ENCODE data around the gene NACC1.
"Not testable (repeated sequence)": the region's sequence is repeated elsewhere in the genome, so short reads cannot be mapped to it uniquely, and the experiment has no call there.

Gene NACC1

DNA sequence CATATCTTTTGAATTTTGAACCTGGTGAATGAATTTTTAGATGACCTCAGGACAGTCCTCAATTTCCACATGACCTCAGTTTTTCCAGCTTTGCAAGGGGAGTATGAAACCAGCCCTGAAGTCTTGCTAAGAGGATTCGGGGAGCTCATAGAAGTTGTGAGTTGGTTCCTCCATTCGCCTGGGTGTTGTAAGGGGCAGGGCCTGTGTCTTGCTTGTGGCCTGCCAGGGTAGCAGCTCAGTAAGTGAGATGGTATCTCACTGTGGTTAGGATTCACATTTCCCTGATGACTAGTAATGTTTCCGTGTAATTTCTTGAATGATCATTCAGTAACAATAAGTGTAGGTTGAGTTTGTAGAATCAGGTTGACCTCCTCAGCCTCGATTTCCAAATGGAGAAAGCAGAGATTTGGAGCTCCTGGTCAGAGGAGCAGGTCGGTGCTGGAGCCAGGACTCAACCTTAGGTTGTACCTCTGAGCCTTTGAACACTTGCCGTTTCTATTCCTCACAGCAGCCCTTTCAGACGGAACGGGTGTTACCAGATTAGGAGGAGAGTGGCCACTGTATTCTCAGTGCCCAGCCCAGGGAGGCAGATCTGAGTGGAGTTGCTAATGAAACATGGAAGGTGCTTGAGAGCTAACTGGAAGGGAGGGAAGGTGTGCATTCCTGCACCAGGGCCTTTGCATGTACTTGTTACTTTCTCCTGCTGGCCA lies 14.6 kb downstream of the NACC1 start:
- no peaks in the 10 kb centered on the region for H3K4me1 ChIP-seq (ENCODE audit: control insufficient read depth, insufficient read depth, low read length)
- H3K36me3 ChIP-seq (ENCODE audit: control insufficient read depth, insufficient read depth, low read length), result peaks cover 38% of the 10 kb centered on the region
- no peak overlapping the region for H3K4me3 ChIP-seq (ENCODE audit: low read depth, low read length)
- no peaks in the 10 kb centered on the region for H3K27me3 ChIP-seq (ENCODE audit: control insufficient read depth, insufficient read depth, low read length)
- H3K9me3 ChIP-seq (ENCODE audit: control insufficient read depth, insufficient read depth, low read length), result no peaks in the 10 kb centered on the region
- H3K9ac ChIP-seq (ENCODE audit: low read depth, low read length), result peak overlapping the region; percentile 32

GRCh38 chr19:13133241-13133870 lies 15.3 kb downstream of the NACC1 start:
- peaks cover 45% of the 10 kb centered on the region for H3K36me3 ChIP-seq (ENCODE audit: control insufficient read depth, insufficient read depth, low read length)

DNA sequence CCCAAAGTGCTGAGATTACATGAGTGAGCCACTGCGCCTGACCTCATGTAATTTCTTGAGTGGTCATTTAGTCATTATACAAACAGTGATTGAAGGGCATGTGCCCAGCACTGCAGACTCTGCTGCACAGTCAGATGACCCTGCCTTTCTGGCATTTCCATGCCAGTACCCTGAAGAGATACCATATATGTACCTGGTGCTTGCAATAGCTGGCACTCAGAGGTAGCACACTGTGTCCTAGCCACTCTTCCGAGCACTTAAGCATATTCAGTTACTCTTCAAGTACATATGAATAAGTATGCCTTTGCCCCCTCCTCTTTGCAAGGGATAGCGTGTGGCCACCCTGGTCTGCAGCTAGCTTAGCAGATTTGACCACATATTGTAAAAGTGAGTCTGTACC lies 16.6 kb downstream of the NACC1 start:
- no peak overlapping the region for H3K9ac ChIP-seq (ENCODE audit: low read depth, low read length)
- H3K4me3 ChIP-seq (ENCODE audit: low read depth, low read length), result no peak overlapping the region
- no peaks in the 10 kb centered on the region for H3K9me3 ChIP-seq (ENCODE audit: control insufficient read depth, insufficient read depth, low read length)
- H3K4me1 ChIP-seq (ENCODE audit: control insufficient read depth, insufficient read depth, low read length), result no peaks in the 10 kb centered on the region
- peaks cover 46% of the 10 kb centered on the region for H3K36me3 ChIP-seq (ENCODE audit: control insufficient read depth, insufficient read depth, low read length)
- no peaks in the 10 kb centered on the region for H3K27me3 ChIP-seq (ENCODE audit: control insufficient read depth, insufficient read depth, low read length)

More at GRCh38 chr19:13133241-13133870, 15.3 kb downstream of the NACC1 start:
- no peaks in the 10 kb centered on the region for H3K27me3 ChIP-seq (ENCODE audit: control insufficient read depth, insufficient read depth, low read length)
- no peaks in the 10 kb centered on the region for H3K9me3 ChIP-seq (ENCODE audit: control insufficient read depth, insufficient read depth, low read length)
- no peak overlapping the region for H3K9ac ChIP-seq (ENCODE audit: low read depth, low read length)
- H3K4me1 ChIP-seq (ENCODE audit: control insufficient read depth, insufficient read depth, low read length), result no peaks in the 10 kb centered on the region
- H3K4me3 ChIP-seq (ENCODE audit: low read depth, low read length), result no peak overlapping the region

GRCh38 chr19:13135068-13136062 lies 17.3 kb downstream of the NACC1 start:
- Histone ChIP-seq H3K36me3 (ENCODE audit: control insufficient read depth, insufficient read depth, low read length) (peaks cover 46% of the 10 kb centered on the region), H3K4me1 (ENCODE audit: control insufficient read depth, insufficient read depth, low read length) (no peaks in the 10 kb centered on the region), H3K9me3 (ENCODE audit: control insufficient read depth, insufficient read depth, low read length) (no peaks in the 10 kb centered on the region), H3K27me3 (ENCODE audit: control insufficient read depth, insufficient read depth, low read length) (no peaks in the 10 kb centered on the region), H3K9ac (ENCODE audit: low read depth, low read length) (no peak overlapping the region), H3K4me3 (ENCODE audit: low read depth, low read length) (no peak overlapping the region)

DNA sequence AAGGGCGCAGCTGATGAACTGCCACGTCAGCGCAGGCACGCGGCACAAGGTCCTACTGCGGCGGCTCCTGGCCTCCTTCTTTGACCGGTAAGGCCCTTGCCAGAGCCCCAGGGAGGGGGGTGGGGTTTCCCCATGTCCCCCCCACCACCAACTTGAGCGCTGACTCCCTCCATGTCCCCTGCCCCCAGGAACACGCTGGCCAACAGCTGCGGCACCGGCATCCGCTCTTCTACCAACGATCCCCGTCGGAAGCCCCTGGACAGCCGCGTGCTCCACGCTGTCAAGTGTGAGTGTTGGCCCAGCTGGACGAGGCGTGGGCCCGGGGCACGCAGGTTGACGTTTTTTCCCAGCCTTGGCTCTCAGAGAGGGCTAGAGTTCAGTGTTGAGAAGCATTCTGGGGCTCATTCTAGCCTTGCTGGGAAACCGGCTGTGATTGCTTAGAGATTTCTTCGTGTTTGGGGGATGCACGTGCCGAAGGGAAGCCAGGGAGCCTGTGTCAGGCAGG lies 19.3 kb downstream of the NACC1 start:
- Histone ChIP-seq H3K36me3 (ENCODE audit: control insufficient read depth, insufficient read depth, low read length) (peaks cover 46% of the 10 kb centered on the region), H3K27me3 (ENCODE audit: control insufficient read depth, insufficient read depth, low read length) (no peaks in the 10 kb centered on the region), H3K4me3 (ENCODE audit: low read depth, low read length) (no peak overlapping the region), H3K9me3 (ENCODE audit: control insufficient read depth, insufficient read depth, low read length) (no peaks in the 10 kb centered on the region), H3K4me1 (ENCODE audit: control insufficient read depth, insufficient read depth, low read length) (no peaks in the 10 kb centered on the region), H3K9ac (ENCODE audit: low read depth, low read length) (no peak overlapping the region)

DNA sequence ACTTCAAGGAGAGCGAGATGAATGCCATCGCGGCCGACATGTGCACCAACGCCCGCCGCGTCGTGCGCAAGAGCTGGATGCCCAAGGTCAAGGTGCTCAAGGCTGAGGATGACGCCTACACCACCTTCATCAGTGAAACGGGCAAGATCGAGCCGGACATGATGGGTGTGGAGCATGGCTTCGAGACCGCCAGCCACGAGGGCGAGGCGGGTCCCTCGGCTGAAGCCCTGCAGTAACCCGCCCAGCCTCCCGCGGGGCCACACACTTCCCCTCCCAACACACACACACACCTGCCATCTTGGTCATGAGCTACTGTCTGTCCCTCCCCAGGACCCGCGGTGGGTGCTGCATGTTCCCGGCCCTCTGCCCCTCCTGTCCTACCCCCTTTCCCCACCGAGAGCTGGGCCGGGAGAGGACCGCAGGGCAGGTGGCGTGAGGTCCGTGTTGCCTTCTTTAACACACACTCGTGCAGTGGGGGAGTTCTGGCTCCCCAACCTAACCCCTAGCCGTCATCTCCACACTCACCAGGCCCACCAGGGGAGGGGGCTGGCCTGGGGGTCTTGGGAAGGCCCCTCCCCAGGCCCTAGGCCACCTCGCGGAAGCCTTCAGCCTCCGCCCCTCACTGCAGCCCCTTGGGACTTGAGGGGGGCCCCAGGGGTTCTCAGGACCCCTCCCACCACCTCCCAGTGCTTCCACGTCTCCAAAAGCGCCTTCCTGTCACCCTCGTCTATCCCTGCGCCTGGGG lies 20.3 kb downstream of the NACC1 start:
- Histone ChIP-seq H3K4me3 (ENCODE audit: low read depth, low read length) (no peak overlapping the region), H3K27me3 (ENCODE audit: control insufficient read depth, insufficient read depth, low read length) (no peaks in the 10 kb centered on the region), H3K9me3 (ENCODE audit: control insufficient read depth, insufficient read depth, low read length) (no peaks in the 10 kb centered on the region), H3K36me3 (ENCODE audit: control insufficient read depth, insufficient read depth, low read length) (peaks cover 46% of the 10 kb centered on the region), H3K4me1 (ENCODE audit: control insufficient read depth, insufficient read depth, low read length) (no peaks in the 10 kb centered on the region), H3K9ac (ENCODE audit: low read depth, low read length) (no peak overlapping the region)

DNA sequence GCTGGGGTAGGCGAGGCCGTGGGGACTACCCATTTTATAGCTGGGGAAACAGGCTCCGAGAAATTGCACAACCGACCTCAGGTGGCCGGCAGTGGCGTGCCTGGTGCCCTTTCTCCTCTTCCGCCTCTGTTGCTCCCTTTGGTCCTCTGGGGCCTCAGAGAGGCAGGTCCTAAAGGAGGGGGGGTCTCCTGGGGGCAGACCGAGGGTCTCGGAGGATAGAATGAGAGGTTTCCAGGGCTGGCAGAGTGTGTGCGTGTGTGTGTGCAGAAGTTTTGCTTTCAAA lies 20.8 kb downstream of the NACC1 start:
- H3K4me3 ChIP-seq (ENCODE audit: low read depth, low read length), result no peak overlapping the region
- H3K9ac ChIP-seq (ENCODE audit: low read depth, low read length), result no peak overlapping the region
- H3K27me3 ChIP-seq (ENCODE audit: control insufficient read depth, insufficient read depth, low read length), result no peaks in the 10 kb centered on the region
- no peaks in the 10 kb centered on the region for H3K9me3 ChIP-seq (ENCODE audit: control insufficient read depth, insufficient read depth, low read length)
- H3K36me3 ChIP-seq (ENCODE audit: control insufficient read depth, insufficient read depth, low read length), result peaks cover 49% of the 10 kb centered on the region
- H3K4me1 ChIP-seq (ENCODE audit: control insufficient read depth, insufficient read depth, low read length), result no peaks in the 10 kb centered on the region

GRCh38 chr19:13139633-13140311 lies 21.7 kb downstream of the NACC1 start:
- H3K4me1 ChIP-seq (ENCODE audit: control insufficient read depth, insufficient read depth, low read length), result no peaks in the 10 kb centered on the region
- no peak overlapping the region for H3K9ac ChIP-seq (ENCODE audit: low read depth, low read length)
- H3K9me3 ChIP-seq (ENCODE audit: control insufficient read depth, insufficient read depth, low read length), result no peaks in the 10 kb centered on the region
- no peaks in the 10 kb centered on the region for H3K27me3 ChIP-seq (ENCODE audit: control insufficient read depth, insufficient read depth, low read length)
- no peak overlapping the region for H3K4me3 ChIP-seq (ENCODE audit: low read depth, low read length)
- peaks cover 51% of the 10 kb centered on the region for H3K36me3 ChIP-seq (ENCODE audit: control insufficient read depth, insufficient read depth, low read length)

DNA sequence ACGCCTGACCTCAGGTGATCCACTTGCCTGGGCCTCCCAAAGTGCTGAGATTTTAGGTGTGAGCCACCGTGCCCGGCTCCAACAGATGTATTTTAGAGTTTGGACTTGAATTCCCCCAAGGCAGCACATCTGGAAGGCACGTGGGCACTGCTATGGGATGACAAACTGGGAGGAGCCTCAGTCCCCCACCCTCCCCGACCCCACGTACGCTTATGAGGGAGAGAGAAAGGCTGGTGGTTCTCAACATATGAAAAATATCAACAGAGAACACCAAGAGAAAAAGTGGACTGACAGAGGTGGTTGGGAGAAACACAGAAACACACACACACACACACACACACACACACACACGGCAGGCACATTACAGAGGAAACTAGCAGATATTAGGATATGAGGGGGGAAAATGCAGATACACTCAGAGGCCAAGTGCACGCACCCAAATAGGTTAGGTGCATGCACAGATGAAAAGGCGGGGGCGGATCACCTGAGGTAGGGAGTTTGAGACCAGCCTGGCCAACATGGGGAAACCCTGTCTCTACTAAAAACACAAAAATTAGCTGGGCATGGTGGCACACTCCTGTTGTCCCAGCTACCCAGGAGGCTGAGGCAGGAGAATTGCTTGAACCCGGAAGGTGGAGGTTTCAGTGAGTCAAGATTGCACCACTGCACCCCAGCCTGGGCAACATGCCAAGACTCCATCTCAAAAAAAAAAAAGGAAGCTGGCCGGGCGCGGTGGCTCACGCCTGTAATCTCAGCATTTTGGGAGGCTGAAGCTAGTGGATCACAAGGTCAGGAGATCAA lies 28.9 kb downstream of the NACC1 start:
- H3K4me3 ChIP-seq (ENCODE audit: low read depth, low read length), result no peak overlapping the region
- H3K36me3 ChIP-seq (ENCODE audit: control insufficient read depth, insufficient read depth, low read length), result peaks cover 12% of the 10 kb centered on the region
- no peaks in the 10 kb centered on the region for H3K4me1 ChIP-seq (ENCODE audit: control insufficient read depth, insufficient read depth, low read length)
- H3K9ac ChIP-seq (ENCODE audit: low read depth, low read length), result no peak overlapping the region
- no peaks in the 10 kb centered on the region for H3K27me3 ChIP-seq (ENCODE audit: control insufficient read depth, insufficient read depth, low read length)
- no peaks in the 10 kb centered on the region for H3K9me3 ChIP-seq (ENCODE audit: control insufficient read depth, insufficient read depth, low read length)

GRCh38 chr19:13149173-13149627 lies 31.1 kb downstream of the NACC1 start:
- H3K9me3 ChIP-seq (ENCODE audit: control insufficient read depth, insufficient read depth, low read length); H3K4me1 ChIP-seq (ENCODE audit: control insufficient read depth, insufficient read depth, low read length); H3K27me3 ChIP-seq (ENCODE audit: control insufficient read depth, insufficient read depth, low read length): not testable (repeated sequence)
- Histone ChIP-seq H3K9ac (ENCODE audit: low read depth, low read length) (peak overlapping the region; percentile 60), H3K36me3 (ENCODE audit: control insufficient read depth, insufficient read depth, low read length) (peaks cover 17% of the 10 kb centered on the region), H3K4me3 (ENCODE audit: low read depth, low read length) (peak overlapping the region; percentile 89)

Measured in iPS-15b (cell line).